Heart left ventricle (tissue), 13 donors: ENCODE measurements around the gene SPRR3.

Experiments used
- POLR2A ChIP-seq, 2 donors: fragments of 450-650 bp; IDR thresholded peaks; one replicate each; pipeline ENCODE4 v1.6.1; 2017; ENCODE audit warnings: antibody characterized with exemption in 2 of 2, mild to moderate bottlenecking in 2 of 2, moderate library complexity in 2 of 2
- TF ChIP-seq, protein P1 (sequence below), 12 donors: fragments of 200-600 bp; sonication (generic) in 4 of 12; IDR thresholded peaks; one replicate each; pipeline versions ENCODE4 v1.5.0 to v1.8.0; 2018 to 2022; ENCODE audit warnings: antibody characterized with exemption in 12 of 12, mild to moderate bottlenecking in 5 of 12
- donor health status: ischemic (EF 13 %, LVEDD 7.1; RV severe dilation, severe dysfunction).
- donor health status: DM: no; HTN: yes; CAD: no.
- donor health status: DM: no; HTN: no; CAD: no.
- donor health status: ischemic (EF 25% LVEDD 6.9; RV normal size, moderate dysfunction).
- donor health status: ischemic (EF 25% LVEDD 5.7; RV mildly dilated, moderate dysfunction).
- donor health status: ischemic (EF 35%, LVEDD 5.7; RV mildly dilated, moderate dysfunction).
- donor health status: nonischemic (EF 11% LVEDD 7.7; RV severe dilation, severe dysfunction).
- donor health status: DM: yes; HTN: yes; CAD: no.
- donor health status: PGD.
- donor health status: ischemic (EF 29% LVEDD 5.4; RV normal size, mild dysfunction).
- donor health status: nonischemic (EF 23%, LVEDD 6.1; RV moderate dilation, normal function).

DNA sequence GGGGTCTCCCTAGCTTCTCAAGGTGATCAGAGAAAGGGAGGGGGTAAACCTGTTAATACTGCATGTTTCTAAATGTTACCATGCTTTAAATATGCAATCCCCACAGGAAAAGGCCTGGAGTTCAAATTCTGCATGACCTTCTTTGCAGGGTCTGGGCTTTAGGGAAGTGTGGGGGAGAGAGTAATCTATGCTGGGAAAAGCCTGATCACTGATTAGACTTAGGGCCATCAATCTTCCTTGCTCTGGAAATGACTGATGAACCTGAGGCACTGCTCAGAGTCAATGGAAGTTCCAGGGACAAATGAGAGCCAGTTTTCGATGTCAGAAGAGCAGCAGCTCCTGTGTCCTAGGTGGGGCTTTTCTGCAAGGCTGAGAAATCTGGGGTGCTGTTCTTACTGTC lies 20.9 kb upstream of the SPRR3 start:
- TF ChIP-seq, protein P1, sequence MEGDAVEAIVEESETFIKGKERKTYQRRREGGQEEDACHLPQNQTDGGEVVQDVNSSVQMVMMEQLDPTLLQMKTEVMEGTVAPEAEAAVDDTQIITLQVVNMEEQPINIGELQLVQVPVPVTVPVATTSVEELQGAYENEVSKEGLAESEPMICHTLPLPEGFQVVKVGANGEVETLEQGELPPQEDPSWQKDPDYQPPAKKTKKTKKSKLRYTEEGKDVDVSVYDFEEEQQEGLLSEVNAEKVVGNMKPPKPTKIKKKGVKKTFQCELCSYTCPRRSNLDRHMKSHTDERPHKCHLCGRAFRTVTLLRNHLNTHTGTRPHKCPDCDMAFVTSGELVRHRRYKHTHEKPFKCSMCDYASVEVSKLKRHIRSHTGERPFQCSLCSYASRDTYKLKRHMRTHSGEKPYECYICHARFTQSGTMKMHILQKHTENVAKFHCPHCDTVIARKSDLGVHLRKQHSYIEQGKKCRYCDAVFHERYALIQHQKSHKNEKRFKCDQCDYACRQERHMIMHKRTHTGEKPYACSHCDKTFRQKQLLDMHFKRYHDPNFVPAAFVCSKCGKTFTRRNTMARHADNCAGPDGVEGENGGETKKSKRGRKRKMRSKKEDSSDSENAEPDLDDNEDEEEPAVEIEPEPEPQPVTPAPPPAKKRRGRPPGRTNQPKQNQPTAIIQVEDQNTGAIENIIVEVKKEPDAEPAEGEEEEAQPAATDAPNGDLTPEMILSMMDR (IDR thresholded peaks at IDR 0.05) = no peak
- no peak for TF ChIP-seq POLR2A (IDR thresholded peaks at IDR 0.05)
